Measurements from ENCODE around the gene LIMK1. TPM values are rescaled to one million over a fixed set of nuclear protein-coding genes. Genes with fewer than 3 reads are reported as not detected.

The LIMK1 gene
- total RNA-seq, 1 donor from 2014 or later, result 178 TPM

- Mint-ChIP-seq H3K27ac (ENCODE audit: unreplicated experiment) (no peak overlapping the region), H3K4me1 (ENCODE audit: low read depth, unreplicated experiment) (peaks cover 2% of the 10 kb centered on the region), H3K4me3 (ENCODE audit: unreplicated experiment) (no peak overlapping the region), H3K9me3 (ENCODE audit: unreplicated experiment) (peaks cover 5% of the 10 kb centered on the region), H3K36me3 (ENCODE audit: unreplicated experiment) (no peaks in the 10 kb centered on the region), H3K27me3 (ENCODE audit: unreplicated experiment) (peaks cover 6% of the 10 kb centered on the region)
- TF ChIP-seq CTCF (IDR thresholded peaks at IDR 0.05; ENCODE audit: partially characterized antibody, unreplicated experiment), result no peak
- no peak for DNase-seq
Measured at GRCh38 chr7:74066626-74067025, 17.0 kb upstream of the LIMK1 start.

- TF ChIP-seq CTCF (IDR thresholded peaks at IDR 0.05; ENCODE audit: partially characterized antibody, unreplicated experiment), result no peak
- Mint-ChIP-seq H3K27me3 (ENCODE audit: unreplicated experiment) (peaks cover 10% of the 10 kb centered on the region), H3K36me3 (ENCODE audit: unreplicated experiment) (no peaks in the 10 kb centered on the region), H3K4me3 (ENCODE audit: unreplicated experiment) (no peak overlapping the region), H3K4me1 (ENCODE audit: low read depth, unreplicated experiment) (peaks cover 2% of the 10 kb centered on the region), H3K27ac (ENCODE audit: unreplicated experiment) (no peak overlapping the region), H3K9me3 (ENCODE audit: unreplicated experiment) (peaks cover 3% of the 10 kb centered on the region)
- DNase-seq, result no peak
Measured at GRCh38 chr7:74068378-74069085, 15.1 kb upstream of the LIMK1 start.

- Mint-ChIP-seq H3K27me3 (ENCODE audit: unreplicated experiment) (peaks cover 10% of the 10 kb centered on the region), H3K4me1 (ENCODE audit: low read depth, unreplicated experiment) (peaks cover 2% of the 10 kb centered on the region), H3K4me3 (ENCODE audit: unreplicated experiment) (no peak overlapping the region), H3K27ac (ENCODE audit: unreplicated experiment) (no peak overlapping the region), H3K36me3 (ENCODE audit: unreplicated experiment) (no peaks in the 10 kb centered on the region), H3K9me3 (ENCODE audit: unreplicated experiment) (peaks cover 3% of the 10 kb centered on the region)
- DNase-seq, result no peak
- no peak for TF ChIP-seq CTCF (IDR thresholded peaks at IDR 0.05; ENCODE audit: partially characterized antibody, unreplicated experiment)
Measured at GRCh38 chr7:74069086-74069541, 14.5 kb upstream of the LIMK1 start.

- peaks cover 3% of the 10 kb centered on the region for H3K9me3 Mint-ChIP-seq (ENCODE audit: unreplicated experiment)
- H3K4me3 Mint-ChIP-seq (ENCODE audit: unreplicated experiment), result no peak overlapping the region
- DNase-seq, result no peak
- H3K27me3 Mint-ChIP-seq (ENCODE audit: unreplicated experiment), result peaks cover 10% of the 10 kb centered on the region
- TF ChIP-seq CTCF (IDR thresholded peaks at IDR 0.05; ENCODE audit: partially characterized antibody, unreplicated experiment), result no peak
- no peak overlapping the region for H3K27ac Mint-ChIP-seq (ENCODE audit: unreplicated experiment)
- H3K36me3 Mint-ChIP-seq (ENCODE audit: unreplicated experiment), result no peaks in the 10 kb centered on the region
- peaks cover 2% of the 10 kb centered on the region for H3K4me1 Mint-ChIP-seq (ENCODE audit: low read depth, unreplicated experiment)
Measured at GRCh38 chr7:74069790-74070618, 13.6 kb upstream of the LIMK1 start.

DNA sequence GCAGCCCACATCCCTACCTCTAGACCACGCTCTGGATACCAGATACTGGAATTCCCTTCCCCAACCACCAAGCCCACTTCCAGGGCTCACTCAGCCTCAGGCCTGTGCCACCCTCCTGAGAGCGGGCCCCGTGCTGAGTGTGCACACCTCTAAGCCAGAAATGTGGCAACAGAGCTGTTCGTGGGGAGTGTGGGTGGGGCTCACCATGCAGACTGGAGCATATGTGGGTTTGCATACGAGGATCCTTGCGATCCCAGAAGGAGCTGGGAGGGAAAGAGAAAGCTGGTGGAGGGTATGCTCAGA is 13.0 kb upstream of the LIMK1 start:
- no peak for DNase-seq
- Mint-ChIP-seq H3K27ac (ENCODE audit: unreplicated experiment) (no peak overlapping the region), H3K4me3 (ENCODE audit: unreplicated experiment) (no peak overlapping the region), H3K4me1 (ENCODE audit: low read depth, unreplicated experiment) (peaks cover 2% of the 10 kb centered on the region), H3K36me3 (ENCODE audit: unreplicated experiment) (no peaks in the 10 kb centered on the region), H3K9me3 (ENCODE audit: unreplicated experiment) (peaks cover 3% of the 10 kb centered on the region), H3K27me3 (ENCODE audit: unreplicated experiment) (peaks cover 10% of the 10 kb centered on the region)
- no peak for TF ChIP-seq CTCF (IDR thresholded peaks at IDR 0.05; ENCODE audit: partially characterized antibody, unreplicated experiment)

All from glutamatergic neuron (in vitro differentiated cells).